ENCODE measurements around the gene REG1A. TPM values are rescaled to one million over a fixed set of nuclear protein-coding genes. Genes with fewer than 3 reads are reported as not detected.

The REG1A gene
- total and polyA plus RNA-seq, 5 experiments from 2014 or later, result not detected

GRCh38 chr2:79138385-79138784, 18.1 kb downstream of the REG1A start:
- H3K4me1 Mint-ChIP-seq, result no peaks in the 10 kb centered on the region
- peaks cover 0 to 23% (median 0%) of the 10 kb centered on the region in 9 donors for H3K9me3 Mint-ChIP-seq
- DNase-seq, result no peak
- H3K4me3 Mint-ChIP-seq, result no peak overlapping the region
- no peaks in the 10 kb centered on the region for H3K36me3 Mint-ChIP-seq
- H3K27ac Mint-ChIP-seq, result no peak overlapping the region
- ATAC-seq, result no peak
- POLR2A ChIA-PET, result no interaction called here
- peaks cover 0 to 4% (median 0%) of the 10 kb centered on the region in 5 donors for H3K27me3 Mint-ChIP-seq

GRCh38 chr2:79139423-79139822, 19.1 kb downstream of the REG1A start:
- Mint-ChIP-seq H3K9me3 (peaks cover 0 to 23% (median 3%) of the 10 kb centered on the region in 9 donors), H3K4me3 (no peak overlapping the region), H3K4me1 (no peaks in the 10 kb centered on the region), H3K27ac (no peak overlapping the region), H3K36me3 (no peaks in the 10 kb centered on the region), H3K27me3 (peaks cover 0 to 4% (median 0%) of the 10 kb centered on the region in 5 donors)
- ATAC-seq (no peak), DNase-seq (no peak)
- POLR2A ChIA-PET, result no interaction called here

DNA sequence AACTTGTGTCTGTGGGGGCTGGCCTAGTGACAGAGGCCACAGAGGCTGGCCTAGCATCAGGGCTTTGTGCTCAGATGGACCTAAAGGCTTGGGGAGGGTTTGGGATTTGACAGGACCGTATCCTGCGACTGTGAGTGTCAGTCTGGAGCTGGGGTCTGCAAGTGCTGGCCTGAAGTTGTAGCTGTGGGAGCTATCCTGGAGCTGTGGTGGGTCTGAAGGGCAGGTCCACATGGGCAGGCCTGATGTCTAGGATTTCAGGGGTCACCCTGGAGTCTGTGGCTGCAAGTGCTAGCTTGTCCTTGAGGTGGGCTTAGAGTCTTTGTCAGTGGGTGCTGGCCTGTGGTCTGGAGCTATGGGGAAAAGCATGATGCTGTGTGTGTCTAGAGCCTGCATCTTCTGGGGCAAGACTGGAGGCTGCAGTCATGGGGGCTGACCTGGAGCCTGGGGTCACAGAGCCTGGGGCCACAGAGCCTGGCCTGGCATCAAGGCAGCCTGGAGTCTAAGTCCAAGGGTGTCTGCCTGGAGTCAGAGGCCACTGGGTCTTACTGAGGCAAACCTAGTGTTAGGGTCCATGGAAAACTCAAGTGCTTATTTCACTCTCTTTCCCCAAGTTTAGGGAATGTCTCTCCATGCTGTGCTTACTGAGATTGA, 35.7 kb downstream of the REG1A start:
- H3K4me1 Mint-ChIP-seq, result no peaks in the 10 kb centered on the region
- H3K4me3 Mint-ChIP-seq, result no peak overlapping the region
- peaks cover 0 to 4% (median 0%) of the 10 kb centered on the region in 3 donors for H3K36me3 Mint-ChIP-seq
- H3K27me3 Mint-ChIP-seq, result peaks cover 0 to 8% (median 4%) of the 10 kb centered on the region in 5 donors
- POLR2A ChIA-PET, result no interaction called here
- H3K9me3 Mint-ChIP-seq, result peaks cover 0 to 40% (median 8%) of the 10 kb centered on the region in 9 donors
- no peak overlapping the region for H3K27ac Mint-ChIP-seq
- DNase-seq (no peak), ATAC-seq (no peak)

- DNase-seq (no peak), ATAC-seq (no peak)
- H3K9me3 Mint-ChIP-seq, result peaks cover 0 to 40% (median 8%) of the 10 kb centered on the region in 9 donors
- POLR2A ChIA-PET, result no interaction called here
- no peak overlapping the region for H3K4me3 Mint-ChIP-seq
- peaks cover 0 to 8% (median 2%) of the 10 kb centered on the region in 5 donors for H3K27me3 Mint-ChIP-seq
- H3K27ac Mint-ChIP-seq, result no peak overlapping the region
- peaks cover 0 to 4% (median 0%) of the 10 kb centered on the region in 3 donors for H3K36me3 Mint-ChIP-seq
- no peaks in the 10 kb centered on the region for H3K4me1 Mint-ChIP-seq
These were observed 38.7 kb downstream of the REG1A start for GRCh38 chr2:79159030-79159429.

DNA sequence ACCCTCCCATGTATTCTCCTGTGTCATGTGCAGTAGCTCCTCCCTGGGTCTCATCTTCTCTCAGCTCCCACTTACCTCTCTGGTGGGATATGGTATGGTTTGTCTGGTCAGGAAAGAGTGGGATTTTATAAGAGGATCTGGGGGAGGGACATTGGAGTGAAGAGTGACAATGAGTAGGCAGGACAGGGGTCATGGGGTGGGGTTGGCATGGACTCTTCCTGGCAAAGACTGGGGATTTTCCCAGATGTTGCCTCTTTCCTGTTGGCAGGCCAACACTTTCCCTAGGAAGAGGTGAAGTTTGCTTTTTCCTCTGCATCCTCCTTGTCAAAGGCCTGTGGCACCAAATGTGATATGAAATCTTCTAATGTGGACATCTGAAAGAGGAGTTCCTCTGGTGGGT, 39.4 kb downstream of the REG1A start, which contains the start of gene REG3A:
REG3A (minus strand) TSS at position 101 of the 400 bp plus-strand sequence. CDS start 348 bp downstream, outside the sequence.
- DNase-seq, result no peak

GRCh38 chr2:79162132-79162531, 41.8 kb downstream of the REG1A start:
- Mint-ChIP-seq H3K36me3 (peaks cover 0 to 1% (median 0%) of the 10 kb centered on the region in 3 donors), H3K27ac (no peak overlapping the region), H3K4me1 (no peaks in the 10 kb centered on the region), H3K9me3 (peaks cover 0 to 25% (median 6%) of the 10 kb centered on the region in 9 donors), H3K4me3 (no peak overlapping the region), H3K27me3 (peaks cover 0 to 1% (median 0%) of the 10 kb centered on the region in 5 donors)
- DNase-seq, result no peak
- ATAC-seq, result no peak
- POLR2A ChIA-PET, result no interaction called here

More for the DNA sequence above, 39.4 kb downstream of the REG1A start, which contains the start of gene REG3A:
- H3K4me3 Mint-ChIP-seq, result no peak within 1 kb of the TSS
- peaks cover 0 to 4% (median 0%) of the 10 kb centered on the region in 3 donors for H3K36me3 Mint-ChIP-seq
- no peaks in the 10 kb centered on the region for H3K4me1 Mint-ChIP-seq
- H3K27me3 Mint-ChIP-seq, result peaks cover 0 to 8% (median 0%) of the 10 kb centered on the region in 5 donors
- POLR2A ChIA-PET, result no interaction called here
- ATAC-seq, result no peak
- H3K9me3 Mint-ChIP-seq, result peaks cover 0 to 39% (median 8%) of the 10 kb centered on the region in 9 donors
- H3K27ac Mint-ChIP-seq, result no peak within 1 kb of the TSS

GRCh38 chr2:79162801-79163200, 42.5 kb downstream of the REG1A start:
- Mint-ChIP-seq H3K4me3 (no peak overlapping the region), H3K9me3 (peaks cover 0 to 22% (median 6%) of the 10 kb centered on the region in 9 donors), H3K4me1 (no peaks in the 10 kb centered on the region), H3K27ac (no peak overlapping the region), H3K36me3 (no peaks in the 10 kb centered on the region), H3K27me3 (no peaks in the 10 kb centered on the region)
- ATAC-seq (no peak), DNase-seq (no peak)
- POLR2A ChIA-PET, result no interaction called here

- DNase-seq (no peak), ATAC-seq (no peak)
- H3K4me1 Mint-ChIP-seq, result no peaks in the 10 kb centered on the region
- H3K36me3 Mint-ChIP-seq, result no peaks in the 10 kb centered on the region
- peaks cover 5 to 19% (median 11%) of the 10 kb centered on the region in 9 donors for H3K9me3 Mint-ChIP-seq
- H3K4me3 Mint-ChIP-seq, result no peak overlapping the region
- peaks cover 0 to 3% (median 0%) of the 10 kb centered on the region in 5 donors for H3K27me3 Mint-ChIP-seq
- no peak overlapping the region for H3K27ac Mint-ChIP-seq
- POLR2A ChIA-PET, result no interaction called here
These were observed 51.2 kb downstream of the REG1A start for GRCh38 chr2:79171348-79171958.

Other genes with a start within 250 kb of the REG1A start
- not detected for gene REG3G, start 94.8 kb upstream of the REG1A start, total RNA-seq
- not detected for gene REG3G, start 94.8 kb upstream of the REG1A start, polyA plus RNA-seq
- gene REG1B, start 32.5 kb upstream of the REG1A start, total RNA-seq, result not detected
- not detected for gene REG1B, start 32.5 kb upstream of the REG1A start, polyA plus RNA-seq
- gene REG3A, start 39.3 kb downstream of the REG1A start, total RNA-seq, result not detected
- not detected for gene REG3A, start 39.3 kb downstream of the REG1A start, polyA plus RNA-seq

Data from naive thymus-derived CD8-positive, alpha-beta T cell (primary cell).